Mesodermal cell (in vitro differentiated cells): ENCODE results near the gene ART3.
"Not testable (repeated sequence)": the region's sequence is repeated elsewhere in the genome, so short reads cannot be mapped to it uniquely, and the experiment has no call there.

ENCODE experiments used
- H3K27ac ChIP-seq: 2 replicates; pipeline ENCODE4 v1.7.0; 2013; ENCODE audit warnings: mild to moderate bottlenecking, low read depth, low read length, moderate library complexity; ENCODE audit not compliant: severe bottlenecking
- H3K36me3 ChIP-seq: 2 replicates; pipeline ENCODE4 v1.7.1; 2013; ENCODE audit warnings: mild to moderate bottlenecking, low read length, moderate library complexity; ENCODE audit not compliant: control insufficient read depth, insufficient read depth
- H3K4me1 ChIP-seq: one replicate; pipeline ENCODE4 v1.7.1; 2013; ENCODE audit warnings: mild to moderate bottlenecking, low read length; ENCODE audit not compliant: insufficient read depth, control insufficient read depth, poor library complexity, severe bottlenecking
- H3K4me3 ChIP-seq: 2 replicates; pipeline ENCODE4 v1.7.0; 2013; ENCODE audit warnings: low read length, control low read depth, mild to moderate bottlenecking; ENCODE audit not compliant: insufficient read depth, poor library complexity, severe bottlenecking; ENCODE audit errors: extremely low read depth
- H3K9me3 ChIP-seq: 2 replicates; pipeline ENCODE4 v1.7.1; 2013; ENCODE audit warnings: mild to moderate bottlenecking, low read length, moderate library complexity; ENCODE audit not compliant: control insufficient read depth
- WGBS, 2 experiments: methylation state at CpG; one replicate each; pipeline ENCODE4 v1.1.5; 2013; ENCODE audit warnings: missing lambda C conversion rate in 2 of 2; ENCODE audit not compliant: insufficient coverage in 2 of 2; 5-methylcytosine and 5-hydroxymethylcytosine counted together

ART3 gene

GRCh38 chr4:76050560-76051050 lies 23.9 kb upstream of the ART3 start:
- H3K27ac ChIP-seq, H3K4me3 ChIP-seq, H3K4me1 ChIP-seq, H3K9me3 ChIP-seq, H3K36me3 ChIP-seq: not testable (repeated sequence)
- WGBS, 2 experiments = 75 to 95% methylated on average over 5 to 16 of the region's 27 CpGs

GRCh38 chr4:76053730-76054129 lies 20.8 kb upstream of the ART3 start:
- no peak overlapping the region for H3K27ac ChIP-seq
- no peaks in the 10 kb centered on the region for H3K9me3 ChIP-seq
- no peak overlapping the region for H3K4me3 ChIP-seq
- H3K36me3 ChIP-seq = no peaks in the 10 kb centered on the region
- no peaks in the 10 kb centered on the region for H3K4me1 ChIP-seq
- whole genome bisulfite sequencing, 2 experiments = 30 to 48% methylated on average over 2 of the region's 4 CpGs

GRCh38 chr4:76055016-76055415 lies 19.5 kb upstream of the ART3 start:
- 90 to 92% methylated on average over 1 to 2 of the region's 2 CpGs for WGBS, 2 experiments
- Histone ChIP-seq H3K4me3 (no peak overlapping the region), H3K36me3 (no peaks in the 10 kb centered on the region), H3K9me3 (no peaks in the 10 kb centered on the region), H3K27ac (no peak overlapping the region), H3K4me1 (no peaks in the 10 kb centered on the region)

DNA sequence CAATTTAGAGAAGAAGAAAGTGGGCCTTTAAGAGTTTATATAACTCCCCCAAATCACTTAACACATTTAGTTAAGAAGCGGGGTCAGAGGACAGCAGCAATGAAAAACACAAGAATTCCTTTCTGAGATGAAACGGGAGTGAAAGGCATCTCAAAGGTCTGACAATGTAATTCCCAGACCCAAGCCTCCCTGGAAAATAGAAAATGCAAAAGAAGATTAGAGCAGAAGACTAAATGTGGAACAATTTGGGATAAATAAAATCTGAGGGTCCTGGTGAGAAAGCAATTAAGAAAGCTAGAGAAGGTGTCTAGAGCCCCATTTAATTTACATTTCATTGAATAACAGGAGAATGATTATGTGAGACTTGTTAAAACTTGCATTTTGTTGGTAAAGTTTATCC lies 19.1 kb upstream of the ART3 start:
- no peaks in the 10 kb centered on the region for H3K9me3 ChIP-seq
- no peaks in the 10 kb centered on the region for H3K4me1 ChIP-seq
- 73% methylated on average over 2 of the region's 2 CpGs; no CpG with 5 or more reads in 1 of the 2 experiments for WGBS, 2 experiments
- no peaks in the 10 kb centered on the region for H3K36me3 ChIP-seq
- no peak overlapping the region for H3K27ac ChIP-seq
- no peak overlapping the region for H3K4me3 ChIP-seq

GRCh38 chr4:76058302-76058701 lies 16.2 kb upstream of the ART3 start:
- Histone ChIP-seq H3K27ac (no peak overlapping the region), H3K4me3 (no peak overlapping the region), H3K9me3 (no peaks in the 10 kb centered on the region), H3K36me3 (no peaks in the 10 kb centered on the region), H3K4me1 (no peaks in the 10 kb centered on the region)

DNA sequence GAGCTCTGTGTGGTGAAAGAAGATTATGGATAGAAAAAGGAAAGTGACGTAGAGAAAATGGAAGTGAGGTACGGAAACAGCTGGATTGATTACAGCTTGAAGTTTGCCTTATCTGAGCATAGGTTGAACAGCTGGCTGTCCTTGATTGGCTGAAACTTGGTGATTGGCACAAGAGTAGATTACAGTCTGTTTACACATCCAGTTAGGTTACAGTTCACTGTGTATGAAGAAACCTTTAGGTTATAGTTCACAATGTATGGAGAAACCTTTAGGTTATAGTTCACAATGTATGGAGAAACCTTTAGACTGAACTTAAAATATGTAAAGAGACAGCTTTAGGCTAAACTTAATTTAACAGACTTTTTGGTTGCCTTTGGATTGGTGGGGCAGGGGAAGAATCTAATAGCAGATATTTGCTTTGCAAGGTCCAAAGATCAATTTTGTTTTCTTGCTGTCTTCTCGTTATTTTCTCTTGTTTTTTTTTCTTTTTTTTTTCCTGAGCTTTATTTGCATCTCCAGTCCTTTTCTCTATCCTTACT lies 15.6 kb upstream of the ART3 start:
- H3K36me3 ChIP-seq = no peaks in the 10 kb centered on the region
- H3K27ac ChIP-seq = no peak overlapping the region
- H3K9me3 ChIP-seq = no peaks in the 10 kb centered on the region
- WGBS, 2 experiments = 80 to 81% methylated on average over 2 of the region's 3 CpGs
- no peak overlapping the region for H3K4me3 ChIP-seq
- no peaks in the 10 kb centered on the region for H3K4me1 ChIP-seq

DNA sequence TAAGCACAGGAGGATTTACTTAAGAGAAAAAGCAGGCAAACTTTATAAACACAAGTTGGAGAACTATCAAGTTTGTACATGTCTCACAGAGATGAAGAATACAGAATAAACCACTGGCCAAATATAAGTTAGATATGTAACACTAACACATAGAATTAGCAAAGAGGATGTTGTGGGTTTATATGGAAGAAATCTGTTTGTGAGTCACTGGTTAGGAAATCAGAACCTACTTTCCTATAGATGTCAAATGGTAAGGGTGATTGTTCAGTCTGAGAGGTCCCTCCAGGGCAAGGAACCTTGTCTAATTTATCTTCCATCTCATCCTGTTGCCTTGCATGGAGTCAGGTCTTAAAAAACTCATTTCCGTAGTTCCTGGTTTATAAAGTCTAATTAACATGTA lies 14.8 kb upstream of the ART3 start:
- H3K4me1 ChIP-seq = no peaks in the 10 kb centered on the region
- no peak overlapping the region for H3K27ac ChIP-seq
- no peak overlapping the region for H3K4me3 ChIP-seq
- WGBS, 2 experiments = 100% methylated on average over 1 of the region's 1 CpG; no CpG with 5 or more reads in 1 of the 2 experiments
- no peaks in the 10 kb centered on the region for H3K9me3 ChIP-seq
- no peaks in the 10 kb centered on the region for H3K36me3 ChIP-seq

DNA sequence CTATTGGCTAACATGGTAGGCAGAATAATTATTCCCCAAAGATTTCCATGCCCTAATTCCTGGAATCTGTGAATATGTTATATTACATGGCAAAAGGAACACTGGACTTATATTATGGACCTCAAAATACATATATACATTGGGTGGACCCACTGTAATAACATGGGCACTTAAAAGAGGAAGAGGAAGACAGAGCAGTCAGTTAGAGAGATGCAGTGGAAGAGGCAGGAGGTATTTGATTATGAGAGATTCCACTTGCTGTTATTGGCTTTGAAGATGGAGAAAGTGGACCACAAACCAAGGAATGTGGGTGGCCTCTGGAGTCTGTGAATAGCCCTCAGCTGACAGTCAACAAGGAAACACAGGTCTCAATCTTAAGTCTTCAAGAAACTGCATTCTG lies 14.0 kb upstream of the ART3 start:
- no peak overlapping the region for H3K4me3 ChIP-seq
- H3K9me3 ChIP-seq = no peaks in the 10 kb centered on the region
- H3K27ac ChIP-seq = no peak overlapping the region
- H3K4me1 ChIP-seq = no peaks in the 10 kb centered on the region
- H3K36me3 ChIP-seq = no peaks in the 10 kb centered on the region

DNA sequence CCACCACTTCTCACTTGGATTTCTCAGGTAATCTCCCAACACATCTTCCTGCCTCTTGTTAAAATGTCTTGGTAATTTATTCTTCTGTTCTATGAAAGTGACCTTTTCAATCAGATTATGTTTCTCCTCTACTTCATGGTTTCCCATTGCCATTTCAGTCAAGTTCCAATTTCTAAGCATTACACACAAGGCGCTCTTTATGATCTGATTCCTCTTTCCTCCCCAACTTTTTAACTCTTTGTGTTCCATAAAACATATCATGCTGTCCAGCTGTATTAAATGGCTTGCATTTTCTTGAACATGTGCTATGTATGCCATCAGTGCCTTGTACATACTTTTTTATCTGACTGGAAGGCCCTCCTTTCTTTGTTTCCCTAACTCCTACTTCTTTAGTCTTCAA lies 13.1 kb upstream of the ART3 start:
- Histone ChIP-seq H3K4me3 (no peak overlapping the region), H3K36me3 (no peaks in the 10 kb centered on the region), H3K4me1 (no peaks in the 10 kb centered on the region), H3K27ac (no peak overlapping the region), H3K9me3 (no peaks in the 10 kb centered on the region)
- WGBS, 2 experiments = 67 to 92% methylated on average over 1 of the region's 1 CpG

GRCh38 chr4:76061982-76062381 lies 12.5 kb upstream of the ART3 start:
- Histone ChIP-seq H3K9me3 (no peaks in the 10 kb centered on the region), H3K4me3 (no peak overlapping the region), H3K4me1 (no peaks in the 10 kb centered on the region), H3K27ac (no peak overlapping the region), H3K36me3 (no peaks in the 10 kb centered on the region)
- WGBS, 2 experiments = 100% methylated on average over 1 of the region's 1 CpG; no CpG with 5 or more reads in 1 of the 2 experiments

- Histone ChIP-seq H3K4me3 (no peak overlapping the region), H3K9me3 (no peaks in the 10 kb centered on the region), H3K4me1 (no peaks in the 10 kb centered on the region), H3K27ac (no peak overlapping the region), H3K36me3 (no peaks in the 10 kb centered on the region)
- WGBS, 2 experiments = 87 to 100% methylated on average over 2 of the region's 3 CpGs
Measured at GRCh38 chr4:76066546-76066945, 8.0 kb upstream of the ART3 start.
